ENCODE results near the gene PCGF1. TPM values are rescaled to one million over a fixed set of nuclear protein-coding genes. Genes with fewer than 3 reads are reported as not detected.

PCGF1 gene
- total RNA-seq, 1 donor from 2014 or later, result 11.4 TPM

GRCh38 chr2:74540291-74540690, 32.8 kb upstream of the PCGF1 start:
- DNase-seq (ENCODE audit: low spot score), result no peak
- intact Hi-C loops (cut with DNase I), result no loop called here

- no peak for DNase-seq (ENCODE audit: low spot score)
- intact Hi-C loops (cut with DNase I), result loop anchor here (10.0 kb wide), 1 partner anchor 714 kb away; the partner anchor contains the start of gene STAMBP
Measured at GRCh38 chr2:74538881-74539339, 31.4 kb upstream of the PCGF1 start.

GRCh38 chr2:74537140-74537539, 29.6 kb upstream of the PCGF1 start:
- no peak for DNase-seq (ENCODE audit: low spot score)
- intact Hi-C loops (cut with DNase I), result loop anchor here (10.0 kb wide), 1 partner anchor 712 kb away; the partner anchor contains the start of gene STAMBP

GRCh38 chr2:74536166-74536950, 28.9 kb upstream of the PCGF1 start:
- intact Hi-C loops (cut with DNase I), result loop anchor here (10.0 kb wide), 1 partner anchor 712 kb away; the partner anchor contains the start of gene STAMBP
- no peak for DNase-seq (ENCODE audit: low spot score)

GRCh38 chr2:74535440-74535965, 28.0 kb upstream of the PCGF1 start:
- no peak for DNase-seq (ENCODE audit: low spot score)
- intact Hi-C loops (cut with DNase I), result loop anchor here (10.0 kb wide), 1 partner anchor 711 kb away; the partner anchor contains the start of gene STAMBP

GRCh38 chr2:74534411-74534810, 26.9 kb upstream of the PCGF1 start:
- intact Hi-C loops (cut with DNase I), result loop anchor here (10.0 kb wide), 1 partner anchor 710 kb away; the partner anchor contains the start of gene STAMBP
- peak; percentile 7 for DNase-seq (ENCODE audit: low spot score)

- peak; percentile 43 for DNase-seq (ENCODE audit: low spot score)
- intact Hi-C loops (cut with DNase I), result loop anchor here (10.0 kb wide), 1 partner anchor 709 kb away; the partner anchor contains the start of gene STAMBP
Measured at GRCh38 chr2:74533464-74533863, 26.0 kb upstream of the PCGF1 start.

GRCh38 chr2:74532222-74532621, 24.7 kb upstream of the PCGF1 start:
- DNase-seq (ENCODE audit: low spot score), result no peak
- intact Hi-C loops (cut with DNase I), result loop anchor here (10.0 kb wide), 1 partner anchor 707 kb away; the partner anchor contains the start of gene STAMBP

GRCh38 chr2:74531666-74532065, 24.2 kb upstream of the PCGF1 start:
- intact Hi-C loops (cut with DNase I), result loop anchor here (2.0 to 10.0 kb wide), 2 partner anchors 17 to 707 kb away; partner anchors contain the start of gene STAMBP
- peak; percentile 65 for DNase-seq (ENCODE audit: low spot score)

GRCh38 chr2:74530239-74531187, 23.0 kb upstream of the PCGF1 start:
- DNase-seq (ENCODE audit: low spot score), result peak; percentile 75
- intact Hi-C loops (cut with DNase I), result loop anchor here (2.0 to 10.0 kb wide), 2 partner anchors 18 to 706 kb away; partner anchors contain the start of gene STAMBP

- intact Hi-C loops (cut with DNase I), result loop anchor here (1.0 to 10.0 kb wide), 8 partner anchors 19 to 705 kb away; partner anchors contain the start of genes CCDC142, DOK1, INO80B and PCGF1
- DNase-seq (ENCODE audit: low spot score), result peak; percentile 99
Measured at GRCh38 chr2:74529357-74530238, 22.1 kb upstream of the PCGF1 start, which contains the start of the genes AUP1 and HTRA2. Gene AUP1, minus strand, starts transcription at chr2:74529706. Its CDS starts 77 bp downstream, at chr2:74529629. Gene HTRA2, plus strand, starts transcription at chr2:74529933. Its CDS starts 74 bp downstream, at chr2:74530007.

- DNase-seq (ENCODE audit: low spot score), result peak; percentile 41
- intact Hi-C loops (cut with DNase I), result loop anchor here (1.0 to 10.0 kb wide), 6 partner anchors 21 to 126 kb away; partner anchors contain the start of genes CCDC142, DOK1, INO80B and PCGF1
Measured at GRCh38 chr2:74528600-74529356, 21.3 kb upstream of the PCGF1 start.

GRCh38 chr2:74527741-74528140, 20.2 kb upstream of the PCGF1 start:
- intact Hi-C loops (cut with DNase I), result loop anchor here (5.0 to 10.0 kb wide), 2 partner anchors 60 to 127 kb away; partner anchors contain the start of gene SEMA4F
- DNase-seq (ENCODE audit: low spot score), result peak; percentile 54

GRCh38 chr2:74526649-74527230, 19.2 kb upstream of the PCGF1 start:
- intact Hi-C loops (cut with DNase I), result loop anchor here (5.0 to 10.0 kb wide), 2 partner anchors 61 to 128 kb away; partner anchors contain the start of gene SEMA4F
- DNase-seq (ENCODE audit: low spot score), result peak; percentile 50

- DNase-seq (ENCODE audit: low spot score), result peak; percentile 46
- intact Hi-C loops (cut with DNase I), result loop anchor here (5.0 to 10.0 kb wide), 2 partner anchors 61 to 129 kb away; partner anchors contain the start of gene SEMA4F
Measured at GRCh38 chr2:74525717-74526648, 18.5 kb upstream of the PCGF1 start, which contains the start of gene DQX1. Gene DQX1, minus strand, starts transcription at chr2:74526231. Its CDS starts 502 bp downstream, at chr2:74525729.
